HG02678 (cell line): ENCODE results near the gene TMEM120B.
"Not testable (repeated sequence)": the region's sequence is repeated elsewhere in the genome, so short reads cannot be mapped to it uniquely, and the experiment has no call there.

Experiments
- ATAC-seq: cut with Tn5 transposase; IDR thresholded peaks from one replicate; pipeline ENCODE4 v1.9.1; 2021; ENCODE audit warnings: mild to moderate bottlenecking, moderate library complexity; ENCODE audit not compliant: unreplicated experiment

The TMEM120B gene

DNA sequence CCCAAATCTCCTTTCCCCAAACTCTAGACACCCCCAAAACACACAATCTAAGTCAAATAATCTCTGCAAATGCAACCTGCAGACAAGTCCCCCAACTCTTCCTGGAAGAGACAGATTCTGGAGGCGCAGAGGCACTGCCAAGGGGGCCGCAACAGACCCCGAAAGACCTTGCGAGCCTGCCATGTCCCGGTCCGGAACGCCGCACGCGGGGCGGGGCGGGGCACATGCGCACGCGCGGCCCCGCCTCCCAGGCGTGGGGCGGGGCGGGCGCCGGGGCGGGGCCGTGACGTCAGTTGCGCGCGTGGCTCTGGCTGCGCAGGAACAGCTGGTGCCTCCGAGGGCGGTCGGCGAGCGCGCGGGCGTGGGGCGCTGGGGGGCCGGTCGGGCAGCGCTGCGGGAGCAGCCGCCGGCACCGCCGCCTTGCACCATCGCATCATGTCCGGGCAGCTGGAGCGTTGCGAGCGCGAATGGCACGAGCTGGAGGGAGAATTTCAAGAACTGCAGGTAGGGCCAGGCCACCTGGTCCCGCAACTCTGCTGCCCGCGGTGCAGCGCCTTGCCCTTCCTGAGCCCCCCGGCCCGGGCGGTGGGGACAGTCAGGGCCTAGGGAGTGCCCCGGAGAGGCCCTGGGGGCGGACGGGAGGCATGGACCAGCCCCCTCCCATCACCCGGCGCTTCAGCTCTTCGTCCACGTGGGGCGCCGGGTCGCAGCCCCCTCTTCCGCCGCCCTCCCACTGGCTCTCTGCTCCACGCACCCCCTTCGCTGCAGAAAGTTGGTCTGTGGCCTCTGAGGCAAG, at the start of gene TMEM120B:
TSS of gene TMEM120B (plus strand) at position 292 of the 796 bp plus-strand sequence. CDS start at position 436, 144 bp downstream.
- peak; percentile 82 for ATAC-seq

DNA sequence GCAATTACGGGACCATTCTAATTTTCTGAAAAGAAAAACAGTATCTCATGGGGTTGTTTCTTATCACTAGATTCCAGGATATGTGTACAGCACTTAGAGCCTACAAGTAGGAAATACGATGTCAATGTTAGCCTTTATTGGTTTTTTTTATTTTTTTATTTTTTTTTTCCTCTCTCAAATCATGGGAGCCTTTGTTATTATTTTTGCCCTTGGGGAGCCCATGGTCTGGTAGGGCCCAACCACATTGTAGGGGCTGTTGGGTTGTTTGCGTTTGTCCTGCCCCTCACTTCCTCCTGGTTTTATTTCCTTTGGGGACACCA, 49.0 kb upstream of the TMEM120B start:
- ATAC-seq = no peak

DNA sequence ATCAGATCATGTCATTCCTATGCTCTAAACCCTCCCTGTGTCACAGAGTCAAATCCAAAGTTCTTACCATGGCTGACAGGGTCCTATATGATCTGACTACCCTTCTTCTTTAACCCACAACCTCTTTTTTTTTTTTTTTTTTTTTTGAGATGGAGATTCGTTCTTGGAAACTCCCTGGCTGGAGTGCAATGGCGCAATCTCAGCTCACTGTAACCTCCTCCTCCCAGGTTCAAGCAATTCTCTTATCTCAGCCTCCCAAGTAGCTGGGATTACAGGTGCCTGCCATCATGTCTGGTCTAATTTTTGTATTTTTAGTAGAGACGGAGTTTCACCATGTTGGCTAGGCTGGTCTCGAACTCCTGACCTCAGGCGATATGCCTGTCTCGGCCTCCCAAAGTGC, 45.7 kb upstream of the TMEM120B start:
- ATAC-seq = not testable (repeated sequence)

DNA sequence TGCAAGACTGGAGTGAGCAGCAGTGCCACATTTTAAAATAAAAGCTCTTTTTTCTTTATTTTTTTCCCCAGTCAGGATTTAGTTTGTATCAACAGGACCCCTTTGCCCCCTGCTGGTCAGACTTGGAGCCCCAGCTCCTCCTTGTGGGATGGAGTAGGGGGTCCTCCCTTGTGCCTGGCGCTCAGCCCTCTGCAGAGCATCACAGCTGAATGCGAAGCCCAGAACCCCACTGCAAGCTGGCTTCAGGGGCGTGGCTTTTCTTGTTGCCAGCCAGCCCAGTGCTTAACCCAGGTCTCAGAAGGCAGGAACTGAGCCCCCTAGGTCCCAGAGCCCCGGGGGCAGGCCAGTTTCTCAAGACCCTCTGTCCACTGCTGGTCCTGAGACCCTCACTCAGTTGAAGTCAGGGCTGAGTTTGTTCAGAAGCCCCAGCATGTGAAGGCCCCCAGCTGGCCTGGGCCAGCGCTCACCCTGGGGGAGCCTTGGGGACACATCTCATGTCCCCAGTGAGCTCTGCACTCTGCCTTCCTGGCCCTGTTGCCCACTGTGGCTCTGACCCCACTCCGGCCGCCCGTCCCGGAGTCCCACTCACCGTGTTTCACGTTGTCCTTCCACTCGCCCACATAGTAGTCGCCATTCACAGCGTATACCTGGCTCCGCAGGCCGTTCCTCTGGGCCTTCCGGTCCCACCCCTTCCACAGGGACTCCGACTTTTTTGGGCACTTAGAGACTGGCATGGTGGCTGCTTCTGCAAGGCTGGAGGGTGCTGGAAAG, 43.6 kb upstream of the TMEM120B start:
- ATAC-seq = no peak

DNA sequence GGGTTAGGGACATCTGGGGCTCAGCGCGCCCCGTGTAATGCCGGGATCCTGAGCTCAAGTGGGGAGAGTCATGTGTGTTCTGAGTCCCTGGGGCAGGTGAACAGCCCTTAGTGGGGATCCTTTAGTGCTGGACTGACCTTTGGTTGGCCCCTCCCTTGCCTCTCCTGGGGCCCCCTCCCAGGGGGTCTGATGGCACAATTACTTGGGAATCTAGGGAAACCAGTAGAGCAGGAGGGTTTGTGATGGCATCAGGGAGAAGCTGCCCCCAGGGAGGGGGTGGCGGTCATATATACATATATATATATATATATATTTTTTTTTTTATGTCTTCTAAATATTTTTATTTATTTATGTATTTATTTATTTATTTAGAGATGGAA, 43.0 kb upstream of the TMEM120B start, which contains the start of gene MORN3:
TSS of gene MORN3 (minus strand) at position 134 of the 380 bp plus-strand sequence. CDS start 171 bp downstream, outside the sequence.
- ATAC-seq = no peak

DNA sequence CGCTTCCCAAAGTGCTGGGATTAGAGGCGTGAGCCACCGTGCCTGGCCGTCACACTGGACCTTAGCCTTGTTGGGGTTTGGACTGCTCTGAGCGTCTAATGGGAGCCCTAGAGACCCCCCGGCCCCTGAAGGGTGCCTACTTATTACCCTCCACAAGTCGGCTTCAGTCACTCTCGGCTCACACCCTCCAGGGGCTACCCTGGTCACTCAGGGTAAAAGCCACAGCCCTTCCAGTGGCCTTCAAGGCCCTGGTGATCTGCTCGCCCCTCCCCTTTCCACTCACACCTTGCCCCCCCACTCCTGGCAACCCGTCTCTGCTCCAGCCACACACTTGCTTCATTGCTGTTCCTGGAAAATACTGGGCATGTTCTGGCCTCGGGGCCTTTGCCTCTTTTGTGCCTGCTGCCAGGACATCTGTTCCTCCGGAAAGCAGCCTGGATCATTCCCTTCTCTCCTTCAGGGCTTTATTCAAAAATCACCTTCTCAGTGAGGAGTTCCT, 39.5 kb upstream of the TMEM120B start:
- no peak for ATAC-seq

DNA sequence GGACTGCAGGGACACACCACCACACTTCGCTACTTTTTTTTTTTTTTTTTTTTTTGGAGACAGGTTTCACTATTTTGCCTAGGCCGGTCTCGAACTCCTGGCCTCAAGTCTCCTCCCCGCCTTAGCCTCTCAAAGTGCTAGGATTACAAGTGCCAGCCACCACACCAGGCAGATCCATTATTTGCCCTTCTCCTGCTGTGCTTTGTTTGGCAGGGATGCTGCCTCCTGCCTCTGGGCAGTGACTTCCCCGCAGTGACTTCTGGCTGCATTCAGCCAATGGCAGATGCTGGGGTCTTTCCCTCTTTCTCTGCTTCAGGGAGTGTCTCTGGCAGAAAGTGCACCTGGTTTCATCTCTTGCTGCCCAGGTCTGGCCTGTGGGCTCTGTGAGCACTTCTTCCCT, 36.4 kb upstream of the TMEM120B start:
- no peak for ATAC-seq

DNA sequence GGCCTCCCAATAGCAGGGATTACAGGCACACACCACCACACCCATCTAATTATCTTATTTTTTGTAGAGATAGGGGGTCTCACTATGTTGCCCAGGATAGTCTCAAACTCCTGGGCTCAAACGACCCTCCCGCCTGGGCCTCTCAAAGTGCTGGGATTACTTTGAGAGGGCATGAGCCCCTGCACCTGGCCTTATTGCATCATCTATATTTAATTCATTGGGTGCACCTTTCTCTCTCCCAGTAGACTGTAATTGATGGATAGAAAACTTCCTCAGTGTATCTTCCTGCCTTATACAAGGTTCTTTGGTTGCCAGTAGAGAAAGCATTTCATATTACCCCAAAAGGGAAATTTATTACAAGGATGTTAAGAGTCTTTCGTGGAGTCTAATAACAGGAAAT, 34.2 kb upstream of the TMEM120B start:
- no peak for ATAC-seq

DNA sequence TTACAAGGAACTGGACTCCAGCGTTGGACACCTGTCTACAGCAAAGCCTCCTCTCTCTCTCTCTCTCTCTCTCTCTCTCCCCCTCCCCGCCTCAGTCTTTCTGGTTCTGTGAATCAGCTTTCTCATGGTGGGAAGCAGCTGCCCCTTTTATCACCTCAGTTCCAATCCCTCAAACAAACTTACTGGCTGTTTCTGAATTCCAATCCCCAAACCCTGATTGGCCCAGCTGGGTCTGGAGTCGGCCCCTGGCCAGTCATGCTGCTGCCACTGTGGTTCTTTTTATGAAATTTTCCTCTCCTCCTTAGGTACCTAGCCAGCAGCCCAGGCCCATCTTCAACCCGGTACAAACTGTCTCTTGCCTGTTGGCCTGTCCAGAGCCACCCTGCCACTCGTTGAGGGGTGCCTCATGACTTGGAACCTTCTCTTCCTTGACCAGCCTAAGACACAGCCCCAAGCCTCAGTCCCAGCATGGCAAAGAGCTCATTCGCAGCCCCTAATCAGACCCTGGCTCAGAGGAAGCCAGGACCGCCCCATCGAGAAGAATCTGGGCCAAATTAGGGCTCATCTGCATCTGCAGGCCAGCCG, 33.7 kb upstream of the TMEM120B start:
- ATAC-seq = no peak

DNA sequence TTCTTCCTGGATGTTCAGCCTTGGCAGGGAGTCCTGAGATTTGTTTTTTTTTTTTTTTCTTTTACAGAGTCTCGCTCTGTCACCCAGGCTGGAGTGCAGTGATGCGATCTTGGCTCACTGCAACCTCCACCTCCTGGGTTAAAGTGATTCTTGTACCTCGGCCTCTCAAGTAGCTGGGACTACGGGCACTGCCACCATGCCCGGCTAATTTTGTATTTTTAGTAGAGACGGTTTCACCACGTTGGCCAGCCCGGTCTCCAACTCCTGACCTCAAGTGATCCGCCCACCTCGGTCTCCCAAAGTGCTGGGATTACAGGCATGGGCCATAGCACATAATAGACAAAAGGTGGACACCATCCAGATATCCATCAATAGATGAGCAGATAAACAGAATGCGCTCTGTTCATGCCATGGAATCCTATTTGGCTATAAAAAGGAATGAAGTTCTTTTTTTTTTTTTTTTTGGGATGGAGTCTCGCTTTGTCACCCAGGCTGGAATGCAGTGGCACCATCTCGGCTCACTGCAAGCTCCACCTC, 32.8 kb upstream of the TMEM120B start:
- ATAC-seq = not testable (repeated sequence)

DNA sequence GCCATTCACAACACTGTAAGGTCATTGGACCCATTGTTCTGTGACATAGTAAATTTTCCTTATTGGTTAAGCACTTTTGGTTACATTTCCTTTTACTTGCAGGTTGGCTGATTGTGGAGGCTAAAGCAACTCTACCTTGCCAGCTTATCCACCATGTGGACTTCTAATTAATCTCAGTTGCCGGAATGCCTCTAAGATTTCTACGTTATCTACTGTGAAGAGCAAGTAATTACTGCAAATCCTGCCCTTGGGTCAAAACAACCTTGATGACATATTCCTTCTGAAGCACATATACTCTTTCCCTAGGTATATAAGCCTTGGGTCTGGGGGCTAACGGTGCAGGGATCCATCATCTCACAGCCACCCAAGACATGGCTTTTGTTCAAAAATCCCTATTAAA, 23.6 kb upstream of the TMEM120B start:
- ATAC-seq = no peak

DNA sequence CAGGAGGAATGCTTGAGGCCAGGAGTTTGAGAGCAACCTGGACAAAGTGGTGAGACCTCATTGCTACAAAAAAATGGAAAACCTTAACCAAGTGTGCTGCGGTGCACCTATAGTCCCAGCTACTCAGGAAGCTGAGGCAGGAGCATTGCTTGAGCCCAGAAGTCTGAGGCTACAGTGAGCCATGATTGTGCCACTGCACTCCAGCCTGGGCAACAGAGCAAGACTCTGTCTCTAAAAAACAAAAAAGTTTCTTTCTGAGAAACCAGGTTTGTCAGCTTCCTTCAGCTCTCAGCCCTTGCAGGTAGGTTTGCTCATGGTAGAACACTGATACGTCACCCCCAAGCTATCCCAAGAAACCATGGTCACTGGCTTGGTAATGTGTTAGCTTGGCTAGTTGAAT, 23.1 kb upstream of the TMEM120B start:
- no peak for ATAC-seq

DNA sequence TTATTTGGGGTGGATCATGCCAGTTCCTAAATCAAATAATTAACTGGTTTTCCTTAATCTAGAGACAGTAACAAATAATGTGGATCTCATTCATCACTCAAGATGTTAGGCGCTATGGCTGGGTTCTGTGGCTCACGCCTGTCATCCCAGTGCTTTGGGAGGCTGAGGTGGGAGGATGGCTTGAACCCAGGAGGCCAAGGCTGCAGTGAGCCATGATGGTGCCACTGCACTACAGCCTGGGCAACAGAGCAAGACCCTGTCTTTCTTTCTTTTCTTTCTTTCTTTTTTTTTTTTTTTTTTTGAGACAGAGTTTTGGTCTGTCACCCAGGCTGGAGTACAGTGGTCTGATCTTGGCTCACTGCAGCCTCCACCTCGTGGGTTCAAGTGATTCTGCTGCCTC, 19.8 kb upstream of the TMEM120B start:
- ATAC-seq = not testable (repeated sequence)

DNA sequence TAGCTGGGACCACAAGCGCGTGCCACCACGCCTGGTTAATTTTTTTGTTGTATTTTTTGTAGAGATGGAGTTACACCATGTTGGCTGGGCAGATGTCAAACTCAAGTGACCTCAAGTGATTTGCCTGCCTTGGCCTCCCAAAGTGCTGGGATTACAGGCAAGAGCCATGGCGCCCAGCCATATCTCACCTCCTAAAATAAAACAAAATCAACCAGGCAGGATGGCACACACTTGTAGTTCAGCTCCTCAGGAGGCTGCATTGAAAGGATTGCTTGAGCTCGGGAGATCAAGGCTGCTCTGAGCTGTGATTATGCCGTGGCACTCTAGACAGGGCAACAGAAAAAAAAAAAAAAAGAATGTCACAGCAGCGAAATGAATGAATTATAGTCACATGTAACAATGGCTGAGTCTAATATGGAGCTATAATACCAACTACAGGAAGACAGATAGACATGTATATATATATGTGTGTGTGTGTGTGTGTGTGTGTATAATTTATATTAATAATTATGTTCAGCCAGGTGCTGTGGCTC, 19.3 kb upstream of the TMEM120B start:
- ATAC-seq = no peak

DNA sequence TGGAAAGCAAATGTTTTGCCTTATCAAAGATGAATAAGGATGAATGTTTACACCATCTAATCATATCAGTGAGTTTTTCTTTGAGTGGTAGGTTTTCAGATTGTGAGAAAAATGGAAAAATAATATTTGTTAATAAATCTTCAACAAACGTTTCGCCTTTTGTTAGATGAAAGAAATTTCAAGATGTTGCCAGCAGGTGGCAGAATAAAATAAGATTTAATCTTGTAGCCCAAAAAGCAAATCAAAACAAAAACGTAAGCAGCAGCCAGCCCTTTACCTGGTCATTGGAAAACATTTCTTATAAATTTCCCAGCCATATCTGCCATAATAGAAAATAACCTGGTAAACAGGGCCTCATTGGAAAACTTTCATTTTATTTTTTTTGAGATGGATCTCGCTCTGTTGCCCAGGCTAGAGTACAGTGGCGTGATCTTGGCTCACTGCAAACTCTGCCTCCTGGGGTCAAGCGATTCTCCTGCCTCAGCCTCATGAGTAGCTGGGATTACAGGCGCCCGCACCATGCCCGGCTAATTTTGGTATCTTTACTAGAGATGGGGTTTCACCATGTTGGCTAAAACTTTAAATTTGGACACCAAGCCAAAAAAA, 15.4 kb upstream of the TMEM120B start:
- no peak for ATAC-seq

DNA sequence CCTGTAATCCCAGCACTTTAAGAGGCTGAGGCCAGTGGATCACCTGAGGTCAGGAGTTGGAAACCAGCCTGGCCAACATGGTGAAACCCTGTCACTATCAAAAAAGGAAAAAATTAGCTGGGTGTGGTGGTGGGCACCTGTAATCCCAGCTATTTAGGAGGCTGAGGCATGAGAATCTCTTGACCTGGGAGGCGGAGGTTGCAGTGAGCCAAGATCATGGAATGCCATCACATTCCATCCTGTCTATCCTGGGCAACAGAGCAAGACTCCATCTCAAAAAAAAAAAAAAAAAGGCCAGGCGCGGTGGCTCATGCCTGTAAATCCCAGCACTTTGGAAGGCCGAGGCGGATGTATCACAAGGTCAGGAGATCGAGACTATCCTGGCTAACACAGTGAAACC, 14.7 kb upstream of the TMEM120B start:
- not testable (repeated sequence) for ATAC-seq

DNA sequence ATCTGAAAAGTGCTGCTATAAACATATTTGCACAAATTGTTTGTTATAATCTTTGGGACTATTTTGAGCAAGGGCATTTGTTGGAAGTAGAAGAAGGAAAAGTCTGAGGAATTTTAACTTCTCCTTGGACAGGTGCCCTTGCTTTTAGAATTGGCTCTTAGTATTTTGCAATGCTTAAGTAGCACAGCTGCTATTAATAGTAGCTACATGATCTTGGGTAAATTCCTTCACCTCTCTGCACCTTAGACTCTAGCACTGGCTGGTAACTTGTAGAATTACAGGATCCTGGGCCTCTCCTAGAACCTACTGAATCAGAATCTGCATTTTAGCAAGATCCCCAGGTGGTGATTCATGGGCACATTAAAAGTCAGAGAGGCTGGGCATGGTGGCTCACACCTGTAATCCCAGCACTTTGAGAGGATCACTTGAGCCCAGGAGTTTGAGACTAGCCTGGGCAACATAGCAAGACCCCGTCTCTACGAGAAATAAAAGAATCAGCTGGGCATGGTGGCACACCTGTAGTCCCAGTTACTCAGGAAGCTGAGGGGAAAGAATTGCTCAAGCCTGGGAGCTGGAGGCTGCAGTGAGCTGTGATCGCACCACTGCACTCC, 10.8 kb upstream of the TMEM120B start:
- no peak for ATAC-seq

DNA sequence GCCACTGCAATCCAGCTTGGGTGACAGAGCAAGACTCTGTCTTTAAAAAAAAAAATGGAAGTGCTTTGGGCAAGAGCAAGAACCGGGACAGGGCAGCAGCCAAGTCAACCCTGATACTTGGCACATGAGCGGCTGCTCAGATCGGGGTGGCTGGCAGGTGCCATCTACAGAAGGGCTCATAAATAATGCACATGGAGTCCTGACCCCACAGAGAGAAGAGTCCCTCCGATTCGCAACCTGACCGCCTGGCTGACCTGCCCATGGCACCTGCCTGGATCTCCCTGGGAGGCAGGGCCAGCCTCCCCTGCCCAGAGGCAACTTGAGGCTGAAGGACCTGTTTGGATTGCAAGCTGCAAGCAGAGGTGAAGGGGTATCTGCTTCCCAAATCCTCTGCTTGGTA, 9.6 kb upstream of the TMEM120B start:
- no peak for ATAC-seq

DNA sequence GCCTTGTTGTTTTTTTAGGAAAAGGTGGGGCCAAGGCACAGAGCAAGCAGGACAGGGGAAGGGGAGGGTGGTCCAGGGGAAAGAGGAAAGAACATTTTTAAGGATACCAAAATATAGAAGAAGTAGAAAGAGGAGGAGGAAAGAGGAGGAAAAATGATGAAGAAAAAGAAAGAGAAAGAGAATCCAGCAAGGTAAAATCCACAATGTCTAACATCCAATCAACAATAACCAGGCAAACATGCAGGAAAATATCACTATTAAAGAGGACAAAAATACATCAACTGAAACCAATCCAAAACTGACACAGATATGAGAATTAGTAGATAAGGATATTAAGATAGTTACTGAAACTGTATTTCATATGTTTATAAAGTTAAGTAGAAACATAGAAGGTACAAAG, 7.0 kb upstream of the TMEM120B start:
- ATAC-seq = no peak

DNA sequence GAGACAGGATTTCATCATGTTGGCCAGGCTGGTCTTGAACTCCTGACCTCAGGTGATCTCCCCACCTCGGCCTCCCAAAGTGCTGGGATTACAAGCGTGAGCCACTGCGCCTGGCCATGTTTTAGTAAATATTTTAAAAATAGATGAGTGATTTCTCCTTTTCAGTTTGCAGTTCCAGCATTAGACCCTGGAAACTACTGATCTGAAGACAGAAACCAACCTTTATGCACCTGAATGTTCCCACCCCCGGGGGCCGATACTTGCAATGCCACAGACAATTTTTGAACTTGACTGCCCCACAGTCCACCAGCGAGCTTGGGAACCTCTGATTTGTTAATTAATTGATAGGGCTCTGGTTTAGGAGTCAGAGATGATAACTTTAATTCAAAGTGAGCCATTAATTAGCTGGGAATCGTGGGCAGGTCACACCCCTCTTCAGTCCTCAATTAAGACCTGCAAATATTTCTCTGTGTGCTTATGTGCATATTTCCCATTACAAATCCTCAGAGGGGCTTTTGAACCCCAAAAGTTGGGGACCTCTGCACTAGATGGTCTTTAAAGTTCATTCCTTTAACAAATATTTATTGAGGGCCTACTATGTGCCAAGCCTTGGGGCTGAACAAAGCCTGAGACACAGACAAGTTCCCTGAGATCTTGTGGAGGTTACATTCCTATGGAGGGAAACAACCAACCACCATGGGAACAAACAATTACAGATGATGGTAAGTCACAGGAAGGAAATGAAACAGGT, 4.1 kb upstream of the TMEM120B start:
- ATAC-seq = no peak
